Measurements from ENCODE around the gene KSR2. TPM values are rescaled to one million over a fixed set of nuclear protein-coding genes. Genes with fewer than 3 reads are reported as not detected.

The KSR2 gene
- total and polyA plus RNA-seq, 3 donors from 2014 or later = 2.4 to 3.8 (median 2.4) TPM

DNA sequence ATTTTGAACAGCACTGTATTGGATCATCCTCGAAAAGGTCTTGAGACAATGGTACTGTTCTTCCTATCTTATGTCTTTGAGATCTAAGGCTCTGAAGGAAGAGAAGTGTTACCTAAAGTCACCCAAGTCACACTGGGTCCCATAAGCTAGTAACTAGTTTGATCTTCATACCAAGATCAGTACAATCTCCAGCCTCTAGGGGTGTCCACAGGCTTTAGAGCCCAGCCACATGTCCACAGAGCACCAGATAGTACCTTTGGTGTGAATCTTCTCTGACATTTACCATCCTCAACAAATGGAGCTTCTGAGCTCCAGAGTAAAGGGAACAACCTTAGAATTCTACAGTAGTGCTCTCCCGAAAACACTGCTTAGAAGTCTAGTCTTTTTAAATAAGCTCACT lies 78.7 kb downstream of the KSR2 start:
- Histone ChIP-seq H3K27ac (no peak overlapping the region), H3K9me3 (no peaks in the 10 kb centered on the region), H3K4me3 (no peak overlapping the region), H3K27me3 (no peaks in the 10 kb centered on the region), H3K36me3 (ENCODE audit: low read depth, missing control alignments) (no peaks in the 10 kb centered on the region), H3K4me1 (no peaks in the 10 kb centered on the region)
- TF ChIP-seq POLR2A (IDR thresholded peaks at IDR 0.05) = no peak
- TF ChIP-seq, protein P1, sequence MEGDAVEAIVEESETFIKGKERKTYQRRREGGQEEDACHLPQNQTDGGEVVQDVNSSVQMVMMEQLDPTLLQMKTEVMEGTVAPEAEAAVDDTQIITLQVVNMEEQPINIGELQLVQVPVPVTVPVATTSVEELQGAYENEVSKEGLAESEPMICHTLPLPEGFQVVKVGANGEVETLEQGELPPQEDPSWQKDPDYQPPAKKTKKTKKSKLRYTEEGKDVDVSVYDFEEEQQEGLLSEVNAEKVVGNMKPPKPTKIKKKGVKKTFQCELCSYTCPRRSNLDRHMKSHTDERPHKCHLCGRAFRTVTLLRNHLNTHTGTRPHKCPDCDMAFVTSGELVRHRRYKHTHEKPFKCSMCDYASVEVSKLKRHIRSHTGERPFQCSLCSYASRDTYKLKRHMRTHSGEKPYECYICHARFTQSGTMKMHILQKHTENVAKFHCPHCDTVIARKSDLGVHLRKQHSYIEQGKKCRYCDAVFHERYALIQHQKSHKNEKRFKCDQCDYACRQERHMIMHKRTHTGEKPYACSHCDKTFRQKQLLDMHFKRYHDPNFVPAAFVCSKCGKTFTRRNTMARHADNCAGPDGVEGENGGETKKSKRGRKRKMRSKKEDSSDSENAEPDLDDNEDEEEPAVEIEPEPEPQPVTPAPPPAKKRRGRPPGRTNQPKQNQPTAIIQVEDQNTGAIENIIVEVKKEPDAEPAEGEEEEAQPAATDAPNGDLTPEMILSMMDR (IDR thresholded peaks at IDR 0.05) = no peak
- intact Hi-C loops (cut with DNase I; ENCODE audit: low total_unique reads) = no loop called here
- WGBS, 2 donors = 83 to 98% methylated on average over 2 of the region's 2 CpGs
- DNase-seq = no peak

GRCh38 chr12:117889098-117889497 lies 79.7 kb downstream of the KSR2 start:
- TF ChIP-seq, protein P1 (IDR thresholded peaks at IDR 0.05) = no peak
- TF ChIP-seq POLR2A (IDR thresholded peaks at IDR 0.05) = no peak
- Histone ChIP-seq H3K36me3 (ENCODE audit: low read depth, missing control alignments) (no peaks in the 10 kb centered on the region), H3K4me3 (no peak overlapping the region), H3K9me3 (no peaks in the 10 kb centered on the region), H3K27me3 (no peaks in the 10 kb centered on the region), H3K4me1 (no peaks in the 10 kb centered on the region), H3K27ac (no peak overlapping the region)
- 72 to 83% methylated on average over 7 of the region's 7 CpGs for WGBS, 2 donors
- intact Hi-C loops (cut with DNase I; ENCODE audit: low total_unique reads) = no loop called here
- DNase-seq = no peak

DNA sequence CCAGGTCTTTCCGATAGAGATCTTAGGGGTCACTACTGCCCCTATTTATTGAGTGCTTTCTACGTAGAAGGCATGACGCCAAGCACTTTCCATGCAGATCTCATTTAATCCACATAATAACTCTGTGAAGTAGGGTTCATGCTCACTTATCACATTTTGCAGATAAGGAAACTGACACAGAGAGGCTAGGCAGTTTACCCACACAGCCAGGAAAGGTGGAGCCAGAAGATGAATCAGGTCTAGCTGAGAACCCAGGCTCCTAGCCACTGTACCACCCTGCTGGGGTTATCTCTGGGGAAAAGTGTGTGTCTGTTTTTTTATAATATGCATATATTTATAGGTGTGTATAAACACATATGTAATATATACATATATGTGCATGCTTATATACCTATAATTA lies 83.6 kb downstream of the KSR2 start:
- 86 to 92% methylated on average over 2 to 3 of the region's 3 CpGs for WGBS, 2 donors
- Histone ChIP-seq H3K36me3 (ENCODE audit: low read depth, missing control alignments) (no peaks in the 10 kb centered on the region), H3K4me3 (no peak overlapping the region), H3K4me1 (no peaks in the 10 kb centered on the region), H3K27me3 (no peaks in the 10 kb centered on the region), H3K9me3 (no peaks in the 10 kb centered on the region), H3K27ac (no peak overlapping the region)
- intact Hi-C loops (cut with DNase I; ENCODE audit: low total_unique reads) = no loop called here
- TF ChIP-seq, protein P1 (IDR thresholded peaks at IDR 0.05) = no peak
- TF ChIP-seq POLR2A (IDR thresholded peaks at IDR 0.05) = no peak
- DNase-seq = no peak

GRCh38 chr12:117884161-117884560 lies 84.6 kb downstream of the KSR2 start:
- 86 to 89% methylated on average over 3 of the region's 3 CpGs for WGBS, 2 donors
- no peaks in the 10 kb centered on the region for H3K36me3 ChIP-seq (ENCODE audit: low read depth, missing control alignments)
- H3K27ac ChIP-seq = no peak overlapping the region
- DNase-seq = no peak
- H3K9me3 ChIP-seq = no peaks in the 10 kb centered on the region
- intact Hi-C loops (cut with DNase I; ENCODE audit: low total_unique reads) = no loop called here
- TF ChIP-seq POLR2A (IDR thresholded peaks at IDR 0.05) = no peak
- TF ChIP-seq, protein P1 (IDR thresholded peaks at IDR 0.05) = no peak
- no peak overlapping the region for H3K4me3 ChIP-seq
- no peaks in the 10 kb centered on the region for H3K27me3 ChIP-seq
- no peaks in the 10 kb centered on the region for H3K4me1 ChIP-seq

DNA sequence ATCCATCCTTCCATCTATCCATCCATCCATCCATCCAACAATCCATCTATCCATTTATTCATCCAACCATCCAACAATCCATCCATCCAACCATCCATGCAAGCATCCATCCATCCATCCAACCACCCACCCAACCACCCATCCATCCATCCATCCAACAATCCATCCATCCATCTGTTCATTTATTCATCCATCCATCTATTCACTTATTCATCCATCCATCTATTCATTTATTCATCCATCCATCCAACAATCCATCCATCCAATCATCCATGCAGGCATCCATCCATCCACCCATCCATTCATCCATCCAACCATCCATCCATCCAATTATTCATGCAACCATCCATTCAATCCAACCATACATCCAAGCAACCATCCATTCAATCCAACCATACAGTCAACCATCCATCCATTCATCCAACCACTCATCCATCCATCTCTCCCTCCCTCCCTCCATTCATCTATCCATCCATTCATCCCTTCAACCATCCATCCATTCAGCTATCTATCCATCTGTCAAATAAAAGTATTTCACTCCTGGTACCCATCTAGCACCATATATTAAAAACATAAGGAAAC lies 86.1 kb downstream of the KSR2 start:
- Histone ChIP-seq H3K4me3 (no peak overlapping the region), H3K9me3 (no peaks in the 10 kb centered on the region), H3K27ac (no peak overlapping the region), H3K4me1 (no peaks in the 10 kb centered on the region), H3K27me3 (no peaks in the 10 kb centered on the region), H3K36me3 (ENCODE audit: low read depth, missing control alignments) (no peaks in the 10 kb centered on the region)
- no peak for DNase-seq
- TF ChIP-seq, protein P1 (IDR thresholded peaks at IDR 0.05) = no peak
- TF ChIP-seq POLR2A (IDR thresholded peaks at IDR 0.05) = no peak
- intact Hi-C loops (cut with DNase I; ENCODE audit: low total_unique reads) = no loop called here

All from testis (tissue), 3 donors.